NCI-H524 treated with DMSO at 0.1 percent for 48 hours (cell line): ENCODE data around the gene TMEM256.

Source experiments
- DNase-seq: peaks from one replicate; lab custom pipeline; 2025; lab: John Stamatoyannopoulos, UW

Gene TMEM256

DNA sequence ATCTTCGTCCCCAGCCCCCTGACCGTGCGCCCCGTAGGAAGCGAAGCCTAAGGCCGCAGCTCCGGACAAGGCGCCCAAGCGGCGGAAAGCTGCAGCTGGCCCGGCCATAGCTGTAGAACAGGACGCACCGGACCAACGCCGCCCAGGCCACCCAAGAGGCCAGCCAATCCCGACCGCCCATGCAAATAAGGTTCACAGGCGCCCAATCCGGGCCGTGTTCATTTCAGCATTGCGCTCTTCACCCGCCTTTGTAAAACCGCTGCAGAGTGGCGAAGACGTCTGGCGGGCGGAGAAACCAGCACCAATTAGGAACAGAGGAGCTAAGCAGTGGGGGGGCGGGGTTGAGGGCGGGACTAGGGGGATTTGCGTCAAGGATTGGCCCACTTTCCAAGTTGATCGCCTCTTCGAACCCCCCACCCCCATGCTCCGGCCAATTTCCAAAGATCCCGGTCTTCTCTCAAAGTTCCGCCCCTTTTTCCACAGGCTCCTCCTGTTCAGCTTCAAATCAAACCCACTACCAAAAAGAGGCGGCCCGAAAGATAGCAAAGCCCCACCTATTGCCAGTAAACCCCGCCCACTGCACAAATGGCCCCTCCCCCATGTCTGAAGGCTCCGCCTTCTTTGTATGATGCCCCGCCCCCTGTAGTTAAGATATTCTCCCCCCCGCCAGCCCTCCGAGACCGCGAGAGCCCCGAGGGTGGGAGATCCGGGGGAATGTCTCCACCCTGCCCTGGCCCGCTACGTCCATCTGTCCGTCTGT lies at the start of gene TMEM256:
TSS of gene TMEM256 (minus strand) at position 121 of the 760 bp plus-strand sequence. CDS start at position 108, 13 bp downstream.
- peak; percentile 66 for DNase-seq

DNA sequence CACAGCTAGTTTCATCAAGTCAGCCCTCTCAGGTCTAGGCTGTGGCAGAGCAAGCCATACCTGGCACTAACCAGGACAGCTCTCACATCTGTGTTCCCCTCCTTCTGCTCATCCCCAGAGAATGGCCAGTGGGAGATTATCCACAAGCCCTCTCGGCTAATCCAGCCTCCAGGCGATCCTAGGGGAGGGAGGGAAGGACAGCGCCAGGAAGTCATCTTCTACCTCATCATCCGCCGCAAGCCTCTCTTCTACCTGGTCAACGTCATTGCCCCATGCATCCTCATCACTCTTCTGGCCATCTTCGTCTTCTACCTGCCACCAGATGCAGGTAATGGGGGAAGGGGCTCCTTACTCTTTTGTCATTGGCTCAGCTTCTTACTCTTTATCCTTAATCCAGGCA lies 44.6 kb upstream of the TMEM256 start:
- DNase-seq, result no peak

DNA sequence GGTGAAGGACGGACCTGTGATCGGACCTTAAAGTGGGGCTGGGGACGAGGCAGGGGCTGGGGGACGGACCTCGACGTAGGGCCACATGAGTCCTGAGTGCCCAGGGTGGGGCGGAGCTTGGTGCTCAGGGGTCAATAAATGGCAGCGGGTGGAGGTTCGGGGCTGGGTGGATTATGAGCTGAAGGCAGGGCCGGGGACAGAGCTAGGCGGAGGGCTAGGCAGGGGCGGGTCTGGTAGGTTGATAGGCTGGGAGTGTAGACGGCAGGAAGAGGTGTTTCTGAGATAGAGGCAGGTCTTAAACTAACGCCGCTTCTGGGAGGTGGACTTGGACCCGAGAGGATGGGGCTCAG lies 41.7 kb upstream of the TMEM256 start:
- DNase-seq, result no peak

DNA sequence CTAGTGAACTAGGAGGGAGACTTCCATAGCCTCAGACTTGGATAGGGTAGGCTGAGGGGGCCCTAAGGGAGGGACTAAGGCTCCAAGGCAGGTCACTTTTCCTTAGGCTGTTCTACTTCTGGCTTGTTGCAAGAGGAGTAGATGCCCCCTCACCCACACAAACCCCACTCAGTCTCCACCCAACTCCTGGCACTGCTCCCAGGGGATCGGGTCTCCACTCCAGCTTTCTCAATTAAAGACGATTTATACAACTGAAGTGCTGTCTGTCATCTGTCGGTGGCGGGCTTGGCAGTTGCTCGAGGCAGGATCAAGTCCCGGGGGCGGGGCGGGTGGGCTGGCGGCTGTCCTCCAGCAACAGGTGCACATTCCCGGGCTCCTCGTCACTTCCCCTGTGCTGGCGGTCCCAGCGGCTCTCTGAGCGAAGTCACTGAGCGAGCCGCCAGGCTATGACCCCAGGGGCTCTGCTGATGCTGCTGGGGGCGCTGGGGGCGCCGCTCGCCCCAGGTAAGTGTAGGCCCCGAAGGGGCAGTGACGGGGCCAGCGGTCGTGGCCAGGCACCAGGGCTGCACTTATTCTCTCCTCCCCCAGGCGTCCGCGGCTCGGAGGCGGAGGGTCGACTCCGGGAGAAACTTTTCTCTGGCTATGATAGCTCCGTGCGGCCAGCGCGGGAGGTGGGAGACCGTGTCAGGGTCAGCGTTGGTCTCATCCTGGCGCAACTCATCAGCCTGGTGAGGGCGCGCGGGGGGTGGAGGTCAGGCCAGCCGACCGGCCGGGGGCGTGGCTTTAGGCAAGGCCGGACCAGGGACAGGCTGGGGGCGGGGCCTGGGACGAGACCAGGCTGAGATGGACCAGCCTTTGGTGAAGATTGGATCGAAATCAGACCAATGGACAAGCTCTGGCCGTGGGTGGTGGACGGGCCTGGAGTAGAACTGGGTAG lies 41.1 kb upstream of the TMEM256 start, which contains the start of gene CHRNB1:
TSS of gene CHRNB1 (plus strand) at position 380 of the 937 bp plus-strand sequence. CDS start at position 447, 67 bp downstream.
- DNase-seq, result peak; percentile 65

GRCh38 chr17:7443499-7444485 lies 39.9 kb upstream of the TMEM256 start:
- DNase-seq, result no peak

GRCh38 chr17:7442142-7442541 lies 38.2 kb upstream of the TMEM256 start:
- no peak for DNase-seq

DNA sequence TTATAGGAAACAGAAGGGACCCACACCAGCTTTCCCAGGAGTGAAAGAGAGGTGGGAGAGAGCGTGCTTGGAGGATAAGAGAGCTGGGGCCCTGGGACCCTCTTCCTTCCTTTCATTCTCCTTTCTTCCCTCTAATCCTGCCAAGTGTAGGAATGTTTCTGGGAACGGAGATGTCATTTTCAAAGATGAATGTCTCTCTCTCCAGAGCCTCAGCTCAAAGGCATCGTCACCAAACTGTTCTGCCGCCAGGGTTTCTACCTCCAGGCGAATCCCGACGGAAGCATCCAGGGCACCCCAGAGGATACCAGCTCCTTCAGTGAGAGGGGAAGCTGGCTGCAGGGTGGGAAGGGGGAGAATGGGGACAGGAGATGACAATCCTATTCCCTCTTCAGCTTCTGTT lies 37.4 kb upstream of the TMEM256 start:
- DNase-seq, result no peak

DNA sequence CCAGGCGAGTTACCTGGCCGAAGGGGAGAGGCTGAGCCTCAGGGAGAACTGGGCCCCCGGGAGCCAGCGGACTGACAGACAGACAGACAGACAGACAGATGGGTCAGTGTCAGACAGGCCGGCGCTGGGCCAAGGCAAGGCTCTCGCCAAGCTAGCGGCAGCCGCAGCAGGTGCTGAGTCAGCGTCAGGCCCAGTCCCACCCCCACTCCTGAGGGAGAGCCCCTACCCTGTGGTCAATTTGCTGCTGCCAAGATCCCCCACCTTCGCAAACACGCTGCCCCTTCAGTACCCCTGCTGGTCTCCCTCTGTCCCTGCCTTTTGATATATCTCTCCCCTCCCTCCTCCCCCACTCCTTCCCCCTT lies 36.9 kb upstream of the TMEM256 start:
- DNase-seq, result no peak

DNA sequence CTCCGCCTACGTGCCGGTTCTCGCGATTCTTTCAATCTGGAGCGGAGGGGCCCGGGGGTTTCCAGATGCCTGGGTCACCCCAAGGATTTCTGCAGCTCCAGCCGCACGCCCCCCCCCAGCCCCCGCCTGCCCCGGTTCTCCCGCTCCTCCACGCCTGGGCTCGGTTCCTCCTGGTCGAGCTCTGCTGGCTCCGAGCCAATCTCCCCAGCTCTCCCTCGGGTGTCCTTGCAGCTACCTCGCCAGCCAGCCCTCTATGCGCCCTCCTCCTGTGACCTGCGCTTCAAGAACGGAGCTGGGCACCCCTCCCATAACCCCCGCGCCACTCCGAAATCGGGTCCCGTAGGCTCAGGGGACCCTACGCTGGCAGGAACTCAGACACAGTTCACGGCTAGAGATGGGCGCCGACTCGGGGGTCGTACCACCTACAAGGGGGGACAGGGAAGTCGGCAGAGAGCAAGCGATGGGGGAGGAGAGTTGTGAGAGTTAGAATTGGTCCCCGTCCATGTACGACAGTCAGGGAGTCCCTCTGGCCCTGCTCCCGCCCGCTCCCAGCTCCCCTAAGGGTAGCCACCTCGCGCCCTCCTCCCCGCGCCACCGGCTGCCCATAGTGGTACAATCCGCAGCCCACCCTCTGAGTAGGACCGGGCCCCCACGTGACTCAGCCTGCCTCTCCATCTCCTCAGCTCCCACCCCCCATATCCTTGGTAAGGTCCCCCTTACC lies 36.4 kb upstream of the TMEM256 start:
- no peak for DNase-seq

DNA sequence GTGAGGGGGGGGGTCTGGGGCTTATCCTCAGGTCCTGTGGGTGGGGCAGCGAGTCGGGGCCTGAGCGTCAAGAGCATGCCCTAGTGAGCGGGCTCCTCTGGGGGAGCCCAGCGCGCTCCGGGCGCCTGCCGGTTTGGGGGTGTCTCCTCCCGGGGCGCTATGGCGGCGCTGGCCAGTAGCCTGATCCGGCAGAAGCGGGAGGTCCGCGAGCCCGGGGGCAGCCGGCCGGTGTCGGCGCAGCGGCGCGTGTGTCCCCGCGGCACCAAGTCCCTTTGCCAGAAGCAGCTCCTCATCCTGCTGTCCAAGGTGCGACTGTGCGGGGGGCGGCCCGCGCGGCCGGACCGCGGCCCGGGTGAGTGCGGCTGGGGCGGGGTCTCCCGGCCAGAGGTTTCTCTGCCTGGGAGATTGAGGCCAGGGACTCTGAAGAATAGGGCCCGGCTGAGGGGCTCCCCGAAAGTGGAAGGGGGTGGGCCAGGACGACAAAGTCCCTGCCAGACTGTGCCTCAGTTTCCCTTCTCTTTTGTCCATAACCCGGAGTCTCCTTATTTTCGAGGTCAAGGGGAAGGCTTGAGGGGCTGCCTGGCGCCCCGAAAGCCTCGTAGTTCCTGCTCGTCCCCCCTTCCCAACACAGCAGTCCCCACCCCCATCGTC lies 35.7 kb upstream of the TMEM256 start, which contains the start of gene FGF11:
TSS of gene FGF11 (plus strand) at position 51 of the 651 bp plus-strand sequence. CDS start at position 160, 109 bp downstream.
- no peak for DNase-seq

DNA sequence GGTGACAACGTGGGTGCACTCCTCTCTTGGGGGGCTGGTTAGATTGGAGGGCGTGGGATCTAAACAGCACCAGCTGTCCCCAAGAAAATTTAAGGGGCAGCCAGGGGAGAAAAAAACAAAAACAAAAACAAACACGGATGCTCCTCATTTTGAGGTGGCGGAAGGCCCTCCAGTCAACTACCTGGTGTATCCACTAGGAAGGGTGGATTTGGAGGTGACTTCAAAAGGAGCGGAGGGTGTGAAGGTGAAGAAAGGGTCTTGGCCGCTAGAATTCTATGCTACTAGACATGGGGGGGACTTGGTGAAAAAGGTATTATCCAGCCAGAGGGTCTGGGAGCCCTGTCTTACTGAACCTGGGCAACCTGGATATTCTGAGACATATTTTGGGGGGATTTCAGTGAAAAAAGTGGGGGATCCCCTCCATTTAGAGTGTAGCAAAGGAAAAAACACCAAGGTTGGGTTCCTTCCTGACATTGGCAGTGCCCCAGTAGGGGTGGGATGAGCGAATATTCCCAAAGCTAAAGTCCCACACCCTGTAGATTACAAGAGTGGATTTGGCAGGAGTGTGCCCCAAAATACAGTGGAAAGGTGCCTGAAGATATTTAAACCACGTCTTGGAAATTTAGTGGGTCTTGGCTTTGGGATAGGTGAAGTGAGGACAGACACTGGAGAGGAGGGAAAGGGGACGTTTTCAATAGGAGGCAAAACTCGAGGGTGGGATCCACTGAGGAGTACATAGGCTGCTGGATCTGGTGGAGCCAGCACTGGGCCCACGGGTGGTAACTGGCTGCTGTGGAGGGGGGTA lies 35.0 kb upstream of the TMEM256 start:
- DNase-seq, result no peak

GRCh38 chr17:7437950-7438614 lies 34.2 kb upstream of the TMEM256 start:
- DNase-seq, result no peak

DNA sequence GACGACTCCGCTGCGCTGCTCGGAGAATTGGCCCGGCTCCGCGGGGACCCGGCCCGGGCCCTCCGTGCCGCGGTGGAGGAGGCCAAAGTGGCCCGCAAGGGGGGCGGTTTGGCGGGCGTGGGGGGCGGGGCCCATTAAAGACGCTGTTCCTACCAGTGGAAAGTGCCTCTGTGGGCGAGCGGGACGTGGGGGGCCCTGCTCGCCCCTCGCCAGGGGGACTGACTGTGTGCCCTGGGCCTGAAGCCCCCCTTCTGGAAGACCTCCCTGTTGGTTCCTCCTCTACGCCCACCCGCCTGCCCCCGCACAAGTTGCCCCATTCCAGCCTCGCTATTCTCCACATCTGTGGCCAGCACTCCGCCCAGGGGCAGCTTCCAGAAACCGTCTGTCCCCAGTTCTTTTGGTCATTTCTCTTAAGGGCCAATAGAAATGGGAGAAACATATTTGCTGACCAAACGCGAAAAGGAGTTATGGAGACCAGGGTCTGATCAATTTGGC lies 33.5 kb upstream of the TMEM256 start:
- no peak for DNase-seq

GRCh38 chr17:7436556-7437368 lies 32.9 kb upstream of the TMEM256 start:
- DNase-seq, result no peak

GRCh38 chr17:7435676-7436555 lies 32.0 kb upstream of the TMEM256 start:
- DNase-seq, result no peak

- DNase-seq, result no peak
Measured at GRCh38 chr17:7432296-7432695, 28.4 kb upstream of the TMEM256 start.

- DNase-seq, result no peak
Measured at GRCh38 chr17:7431231-7431630, 27.3 kb upstream of the TMEM256 start.
